ENCODE results near the gene THBS4. TPM values are rescaled to one million over a fixed set of nuclear protein-coding genes. Genes with fewer than 3 reads are reported as not detected.
A peak's percentile ranks its signal among the peaks of the same experiment; 100 is the strongest.

The THBS4 gene
- total RNA-seq, 1 experiment from 2014 or later, result 0.43 TPM

GRCh38 chr5:80116465-80116864 lies 81.3 kb downstream of the THBS4 start:
- no peak for DNase-seq (ENCODE audit: low spot score)

GRCh38 chr5:80117446-80117845 lies 82.3 kb downstream of the THBS4 start:
- no peak for DNase-seq (ENCODE audit: low spot score)

- no peak for DNase-seq (ENCODE audit: low spot score)
Measured at GRCh38 chr5:80119372-80119771, 84.2 kb downstream of the THBS4 start.

GRCh38 chr5:80122579-80122978 lies 87.4 kb downstream of the THBS4 start:
- no peak for DNase-seq (ENCODE audit: low spot score)

- DNase-seq (ENCODE audit: low spot score), result no peak
Measured at GRCh38 chr5:80124121-80124918, 89.2 kb downstream of the THBS4 start.

GRCh38 chr5:80125022-80125961 lies 90.1 kb downstream of the THBS4 start:
- no peak for DNase-seq (ENCODE audit: low spot score)

GRCh38 chr5:80125962-80126480 lies 90.9 kb downstream of the THBS4 start:
- peak; percentile 13 for DNase-seq (ENCODE audit: low spot score)

GRCh38 chr5:80127116-80127552 lies 92.0 kb downstream of the THBS4 start:
- no peak for DNase-seq (ENCODE audit: low spot score)

GRCh38 chr5:80128141-80128540 lies 93.0 kb downstream of the THBS4 start:
- no peak for DNase-seq (ENCODE audit: low spot score)

- no peak for DNase-seq (ENCODE audit: low spot score)
Measured at GRCh38 chr5:80129146-80129545, 94.0 kb downstream of the THBS4 start.

Other genes starting within 250 kb of the THBS4 start
- 6.7 and 10.3 TPM in 2 replicates for gene MTX3, start 44.1 kb upstream of the THBS4 start, total RNA-seq (2014; rRNA removed; shearing (Covaris generic))
- 10.1 and 15.6 TPM in 2 replicates for gene SERINC5, start 220.7 kb downstream of the THBS4 start, total RNA-seq (2014; rRNA removed; shearing (Covaris generic))

Data from H4 (cell line).